ENCODE results near the gene PGA3.

DNA sequence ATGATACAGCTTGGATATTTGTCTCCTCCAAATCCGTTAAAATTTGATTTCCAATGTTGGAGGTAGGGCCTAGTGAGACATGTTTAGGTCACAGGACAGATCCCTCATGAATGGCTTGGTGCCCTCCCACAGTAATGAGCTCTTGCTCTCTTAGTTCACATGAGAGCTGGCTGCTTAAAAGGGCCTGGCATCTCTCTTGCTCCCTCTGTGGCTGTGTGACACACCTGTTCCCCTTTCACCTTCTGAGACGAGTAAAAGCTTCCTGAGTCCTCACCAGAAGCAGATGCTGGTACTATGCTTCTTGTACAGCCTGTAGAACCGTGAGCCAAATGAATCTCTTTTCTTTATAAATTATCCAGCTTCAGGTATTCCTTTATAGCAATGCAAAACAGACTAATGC is 45.6 kb upstream of the PGA3 start:
- TF ChIP-seq, protein P1, sequence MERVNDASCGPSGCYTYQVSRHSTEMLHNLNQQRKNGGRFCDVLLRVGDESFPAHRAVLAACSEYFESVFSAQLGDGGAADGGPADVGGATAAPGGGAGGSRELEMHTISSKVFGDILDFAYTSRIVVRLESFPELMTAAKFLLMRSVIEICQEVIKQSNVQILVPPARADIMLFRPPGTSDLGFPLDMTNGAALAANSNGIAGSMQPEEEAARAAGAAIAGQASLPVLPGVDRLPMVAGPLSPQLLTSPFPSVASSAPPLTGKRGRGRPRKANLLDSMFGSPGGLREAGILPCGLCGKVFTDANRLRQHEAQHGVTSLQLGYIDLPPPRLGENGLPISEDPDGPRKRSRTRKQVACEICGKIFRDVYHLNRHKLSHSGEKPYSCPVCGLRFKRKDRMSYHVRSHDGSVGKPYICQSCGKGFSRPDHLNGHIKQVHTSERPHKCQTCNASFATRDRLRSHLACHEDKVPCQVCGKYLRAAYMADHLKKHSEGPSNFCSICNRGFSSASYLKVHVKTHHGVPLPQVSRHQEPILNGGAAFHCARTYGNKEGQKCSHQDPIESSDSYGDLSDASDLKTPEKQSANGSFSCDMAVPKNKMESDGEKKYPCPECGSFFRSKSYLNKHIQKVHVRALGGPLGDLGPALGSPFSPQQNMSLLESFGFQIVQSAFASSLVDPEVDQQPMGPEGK (CRISPR knock-in tag; IDR thresholded peaks at IDR 0.05; ENCODE audit: borderline replicate concordance), result no peak
- TF ChIP-seq, protein P2, sequence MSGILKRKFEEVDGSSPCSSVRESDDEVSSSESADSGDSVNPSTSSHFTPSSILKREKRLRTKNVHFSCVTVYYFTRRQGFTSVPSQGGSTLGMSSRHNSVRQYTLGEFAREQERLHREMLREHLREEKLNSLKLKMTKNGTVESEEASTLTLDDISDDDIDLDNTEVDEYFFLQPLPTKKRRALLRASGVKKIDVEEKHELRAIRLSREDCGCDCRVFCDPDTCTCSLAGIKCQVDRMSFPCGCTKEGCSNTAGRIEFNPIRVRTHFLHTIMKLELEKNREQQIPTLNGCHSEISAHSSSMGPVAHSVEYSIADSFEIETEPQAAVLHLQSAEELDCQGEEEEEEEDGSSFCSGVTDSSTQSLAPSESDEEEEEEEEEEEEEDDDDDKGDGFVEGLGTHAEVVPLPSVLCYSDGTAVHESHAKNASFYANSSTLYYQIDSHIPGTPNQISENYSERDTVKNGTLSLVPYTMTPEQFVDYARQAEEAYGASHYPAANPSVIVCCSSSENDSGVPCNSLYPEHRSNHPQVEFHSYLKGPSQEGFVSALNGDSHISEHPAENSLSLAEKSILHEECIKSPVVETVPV (CRISPR knock-in tag; IDR thresholded peaks at IDR 0.05), result no peak
- no peak for TF ChIP-seq ZFP30 (CRISPR knock-in tag; IDR thresholded peaks at IDR 0.05)
- TF ChIP-seq GLIS3 (CRISPR knock-in tag; IDR thresholded peaks at IDR 0.05), result no peak
- no peak for TF ChIP-seq BACH2 (CRISPR knock-in tag; IDR thresholded peaks at IDR 0.05; ENCODE audit: borderline replicate concordance)
- TF ChIP-seq, protein P3, sequence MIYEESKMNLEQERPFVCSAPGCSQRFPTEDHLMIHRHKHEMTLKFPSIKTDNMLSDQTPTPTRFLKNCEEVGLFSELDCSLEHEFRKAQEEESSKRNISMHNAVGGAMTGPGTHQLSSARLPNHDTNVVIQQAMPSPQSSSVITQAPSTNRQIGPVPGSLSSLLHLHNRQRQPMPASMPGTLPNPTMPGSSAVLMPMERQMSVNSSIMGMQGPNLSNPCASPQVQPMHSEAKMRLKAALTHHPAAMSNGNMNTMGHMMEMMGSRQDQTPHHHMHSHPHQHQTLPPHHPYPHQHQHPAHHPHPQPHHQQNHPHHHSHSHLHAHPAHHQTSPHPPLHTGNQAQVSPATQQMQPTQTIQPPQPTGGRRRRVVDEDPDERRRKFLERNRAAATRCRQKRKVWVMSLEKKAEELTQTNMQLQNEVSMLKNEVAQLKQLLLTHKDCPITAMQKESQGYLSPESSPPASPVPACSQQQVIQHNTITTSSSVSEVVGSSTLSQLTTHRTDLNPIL (CRISPR knock-in tag; IDR thresholded peaks at IDR 0.05; ENCODE audit: low read depth), result no peak
